ENCODE data around the gene LILRB3. TPM values are rescaled to one million over a fixed set of nuclear protein-coding genes. Genes with fewer than 3 reads are reported as not detected.
A peak's percentile ranks its signal among the peaks of the same experiment; 100 is the strongest.

The LILRB3 gene
- total and polyA plus RNA-seq, 2 of the 4 experiments (the other 2 are of a cell fraction): not detected

DNA sequence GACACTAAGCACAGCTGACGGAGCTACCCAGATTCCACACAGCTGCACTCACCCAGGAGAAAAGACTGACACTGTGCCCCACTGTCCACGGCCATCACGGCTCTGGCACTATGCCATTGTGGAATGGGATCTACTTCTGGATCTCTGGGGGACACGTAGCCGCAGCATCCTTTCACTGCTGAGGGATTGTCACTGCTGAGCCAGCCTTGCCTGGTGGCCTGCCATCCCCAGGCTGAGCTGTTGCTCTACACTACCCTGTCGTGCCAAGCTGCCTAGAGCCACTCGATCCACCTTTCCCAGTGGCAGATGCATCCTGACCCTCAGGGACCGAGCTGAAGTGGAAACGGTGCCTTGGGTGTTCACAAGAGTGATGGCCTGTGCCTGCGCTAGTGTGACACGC, 39.3 kb upstream of the LILRB3 start:
- no peak overlapping the region for H3K23ac ChIP-seq (ENCODE audit: low read depth, low read length)

More for the DNA sequence above, 39.3 kb upstream of the LILRB3 start:
- Histone ChIP-seq H3K27ac (ENCODE audit: insufficient read depth, low read length) (no peak overlapping the region), H4K5ac (ENCODE audit: low read depth, low read length) (no peak overlapping the region), H3K14ac (replicated peaks; ENCODE audit: low read depth, low read length) (no peak overlapping the region), H2BK20ac (ENCODE audit: low read depth, low read length) (no peak overlapping the region), H3K9me1 (ENCODE audit: insufficient read depth, low read length) (no peaks in the 10 kb centered on the region), H2AK9ac (replicated peaks; ENCODE audit: low read depth, low read length, poor library complexity) (no peak overlapping the region), H3K4me1 (ENCODE audit: control insufficient read depth, insufficient read depth, low read length) (no peaks in the 10 kb centered on the region), H4K91ac (ENCODE audit: insufficient read depth, low read depth, low read length) (no peak overlapping the region), H3K4ac (ENCODE audit: low read depth, low read length) (no peak overlapping the region), H3K4me2 (ENCODE audit: low read depth, low read length) (no peak overlapping the region), H4K8ac (ENCODE audit: low read depth in 2 of 2, low read length in 2 of 2) (no peak overlapping the region), H2BK120ac (ENCODE audit: low read depth, low read length) (no peak overlapping the region), H3K18ac (ENCODE audit: low read depth, low read length) (no peak overlapping the region), H3K27me3 (ENCODE audit: control insufficient read depth, insufficient read depth, low read length) (peaks cover 9% of the 10 kb centered on the region; the same call in 1 of the 2 replicates), H3K9me3 (ENCODE audit: control insufficient read depth, insufficient read depth, low read length) (no peaks in the 10 kb centered on the region), H2AFZ (replicated peaks; ENCODE audit: low read length, poor library complexity) (peak overlapping the region; percentile 8), H3K79me1 (ENCODE audit: low read depth in 1 of 2, low read length in 2 of 2) (no peaks in the 10 kb centered on the region), H3K4me3 (ENCODE audit: insufficient read depth, low read depth, low read length) (no peak overlapping the region), H4K20me1 (ENCODE audit: insufficient read depth, low read length) (no peaks in the 10 kb centered on the region), H2AK5ac (ENCODE audit: low read depth, low read length) (no peak overlapping the region), H3K9ac (ENCODE audit: low read depth, low read length) (no peak overlapping the region), H3K36me3 (ENCODE audit: control insufficient read depth, insufficient read depth, low read length) (no peaks in the 10 kb centered on the region), H2BK5ac (ENCODE audit: low read depth, low read length, poor library complexity, severe bottlenecking) (no peak overlapping the region), H2BK15ac (ENCODE audit: low read depth, low read length) (no peak overlapping the region), H3K56ac (ENCODE audit: extremely low read depth, insufficient read depth, low read length) (no peak overlapping the region)
- ChIA-PET POLR2A (ENCODE audit: unreplicated experiment) (no interaction called here), CTCF (no interaction called here)
- DNase-seq: no peak
- 29% methylated on average over 2 of the region's 11 CpGs; no CpG with 5 or more reads in 1 of the 2 experiments for WGBS, 2 experiments (ENCODE audit: extremely low coverage in 2 of 2, insufficient read length in 1 of 2)
- no peak for ATAC-seq (ENCODE audit: low read depth)
- no TSS peak for BruUV-seq (replicated peaks)
- dilution Hi-C loops (cut with HindIII; ENCODE audit: low sequenced_read_pairs, unreplicated experiment) (no loop called here), intact Hi-C loops (cut with micrococcal nuclease) (no loop called here), in situ Hi-C loops (cut with MboI; ENCODE audit: low sequenced_read_pairs) (no loop called here)
- TF ChIP-seq POLR2A (IDR thresholded peaks at IDR 0.05; ENCODE audit: low read depth, low read length): no peak
